CD14-positive monocyte (primary cell): ENCODE data around the gene TMCC3. TPM values are rescaled to one million over a fixed set of nuclear protein-coding genes. Genes with fewer than 3 reads are reported as not detected.

ENCODE experiments used
- DNase-seq, 3 donors: peaks; one replicate each; pipeline ENCODE4 v3.0.0-alpha.2; 2011 to 2022
- H2AFZ ChIP-seq: 2 replicates; pipeline ENCODE4 v1.6.0; 2012; ENCODE audit warnings: mild to moderate bottlenecking, low read depth, low read length, inconsistent platforms; ENCODE audit not compliant: insufficient read depth, poor library complexity, severe bottlenecking
- H3K27ac ChIP-seq, 2 donors: 1 replicate in 1 of 2; 2 replicates in 1 of 2; pipeline ENCODE4 v1.5.1; 2012 to 2013; ENCODE audit warnings: low read length in 2 of 2, control low read depth in 1 of 2, inconsistent platforms in 1 of 2, low read depth in 1 of 2, mild to moderate bottlenecking in 1 of 2
- H3K27me3 ChIP-seq, 2 donors: one replicate each; pipeline versions ENCODE4 v1.6.0 to v1.6.1; 2011 to 2013; ENCODE audit warnings: low read length in 2 of 2; ENCODE audit not compliant: control insufficient read depth in 2 of 2, insufficient read depth in 2 of 2
- H3K36me3 ChIP-seq, 2 donors: replicated peaks in 1 of 2; 1 replicate in 1 of 2; 2 replicates in 1 of 2; pipeline versions ENCODE4 v1.5.1 to v1.6.1; 2012 to 2013; ENCODE audit warnings: low read length in 2 of 2, control low read depth in 1 of 2, inconsistent platforms in 1 of 2, mild to moderate bottlenecking in 1 of 2; ENCODE audit not compliant: insufficient read depth in 2 of 2, control insufficient read depth in 1 of 2
- H3K4me1 ChIP-seq, 2 donors: 1 replicate in 1 of 2; 2 replicates in 1 of 2; pipeline versions ENCODE4 v1.5.1 to v1.6.1; 2012 to 2013; ENCODE audit warnings: low read length in 2 of 2, control low read depth in 1 of 2, inconsistent platforms in 1 of 2, mild to moderate bottlenecking in 1 of 2, moderate library complexity in 1 of 2; ENCODE audit not compliant: insufficient read depth in 2 of 2, control insufficient read depth in 1 of 2
- H3K4me2 ChIP-seq: replicated peaks from 2 replicates; pipeline ENCODE3; 2012; ENCODE audit warnings: low read length, moderate library complexity, mild to moderate bottlenecking; ENCODE audit not compliant: poor library complexity, severe bottlenecking; ENCODE audit errors: extremely low read depth
- H3K4me3 ChIP-seq, 3 experiments: fragments of 200-600 bp in 1 of 3; sonication (generic) in 1 of 3; replicated peaks in 1 of 3; 1 replicate in 2 of 3; 2 replicates in 1 of 3; pipeline ENCODE4 v1.5.1; 2011 to 2013; ENCODE audit warnings: low read length in 3 of 3, mild to moderate bottlenecking in 3 of 3, control low read depth in 2 of 3, low read depth in 2 of 3, inconsistent platforms in 1 of 3, moderate library complexity in 1 of 3
- H3K79me2 ChIP-seq: 2 replicates; pipeline ENCODE4 v1.6.0; 2012; ENCODE audit warnings: mild to moderate bottlenecking, control low read depth, inconsistent platforms, low read length, moderate library complexity; ENCODE audit not compliant: insufficient read depth
- H3K9ac ChIP-seq: 2 replicates; pipeline ENCODE4 v1.6.0; 2017; ENCODE audit warnings: low read length, mild to moderate bottlenecking; ENCODE audit not compliant: insufficient read depth, poor library complexity, severe bottlenecking
- H3K9me3 ChIP-seq, 2 donors: replicated peaks in 1 of 2; 1 replicate in 1 of 2; 2 replicates in 1 of 2; pipeline versions ENCODE4 v1.5.1 to v1.6.1; 2012 to 2013; ENCODE audit warnings: low read length in 2 of 2, control low read depth in 1 of 2; ENCODE audit not compliant: control insufficient read depth in 1 of 2, insufficient read depth in 1 of 2
- H4K20me1 ChIP-seq: 2 replicates; pipeline ENCODE4 v1.6.0; 2012; ENCODE audit warnings: mild to moderate bottlenecking, low read length, control low read depth, moderate library complexity; ENCODE audit not compliant: insufficient read depth
- H3K27ac Mint-ChIP-seq, 7 donors: one replicate each; pipeline ENCODE4 v1.8.0; 2020; ENCODE audit warnings: mild to moderate bottlenecking in 7 of 7, mixed read lengths in 7 of 7, moderate library complexity in 6 of 7, inconsistent platforms in 2 of 7
- H3K27me3 Mint-ChIP-seq, 3 donors: one replicate each; pipeline ENCODE4 v1.8.0; 2021 to 2022; ENCODE audit warnings: low read depth in 3 of 3, mild to moderate bottlenecking in 3 of 3, mixed read lengths in 3 of 3, moderate library complexity in 3 of 3, inconsistent platforms in 1 of 3
- H3K36me3 Mint-ChIP-seq, 2 donors: one replicate each; pipeline ENCODE4 v1.8.0; 2020; ENCODE audit warnings: mixed read lengths in 2 of 2, inconsistent platforms in 1 of 2, mild to moderate bottlenecking in 1 of 2
- H3K4me1 Mint-ChIP-seq: one replicate; pipeline ENCODE4 v1.8.0; 2020; ENCODE audit warnings: mild to moderate bottlenecking, mixed read lengths
- H3K4me3 Mint-ChIP-seq, 2 donors: one replicate each; pipeline ENCODE4 v1.8.0; 2020; ENCODE audit warnings: mild to moderate bottlenecking in 2 of 2, mixed read lengths in 2 of 2, moderate library complexity in 1 of 2
- H3K9me3 Mint-ChIP-seq, 7 donors: one replicate each; pipeline ENCODE4 v1.8.0; 2020 to 2022; ENCODE audit warnings: mixed read lengths in 7 of 7, mild to moderate bottlenecking in 6 of 7, moderate library complexity in 6 of 7, inconsistent platforms in 2 of 7
- WGBS: methylation state at CpG from one replicate; pipeline ENCODE4 v1.1.5; 2013; ENCODE audit warnings: missing lambda C conversion rate; ENCODE audit not compliant: insufficient coverage; 5-methylcytosine and 5-hydroxymethylcytosine counted together
- intact Hi-C, 2 donors: fragments of 100-400 bp; cut with micrococcal nuclease; formaldehyde crosslinking; loops; one replicate each; pipeline versions ENCODE4 v1.15.0 to v1.15.1; 2023
- polyA plus RNA-seq, 3 donors: library from polyadenylated mRNA; depleted of rRNA in 1 of 3; unstranded in 2 of 3; stranded (reverse) in 1 of 3; fragments of 300-500 nt in 2 of 3; fragments of >200 nt in 1 of 3; fragmentation: Illumina TruSeq in 2 of 3; gene quantifications; 1 replicate in 2 of 3; 2 replicates in 1 of 3; pipeline ENCODE4 v1.2.3, GENCODE V29; 2012 to 2021
- TF ChIP-seq, protein P1 (sequence below): fragments of 200-600 bp; IDR thresholded peaks from one replicate; pipeline ENCODE4 v1.8.0; 2022; ENCODE audit warnings: antibody characterized with exemption, mild to moderate bottlenecking

The TMCC3 gene
- polyA plus RNA-seq, 3 donors: 3.4 to 14.7 (median 7.1) TPM

DNA sequence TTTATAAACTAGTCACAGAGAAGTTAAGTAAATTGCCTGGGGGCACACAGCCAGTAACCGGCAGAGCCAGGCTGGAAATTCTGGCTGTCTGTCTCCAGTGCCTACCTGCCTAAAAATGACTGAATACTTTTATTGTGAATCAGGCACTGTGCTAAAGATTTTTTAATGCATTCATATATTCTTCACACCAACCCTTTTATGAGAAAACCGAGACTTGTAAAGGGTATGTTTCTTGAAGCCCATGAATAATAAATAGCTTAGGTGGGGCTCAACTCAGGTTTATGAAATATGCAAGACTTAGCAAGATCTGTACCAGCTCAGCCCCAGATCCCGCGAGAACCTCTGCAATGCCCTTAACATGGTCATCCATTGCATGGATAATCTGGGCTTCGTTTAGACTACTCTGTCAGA is 60.8 kb downstream of the TMCC3 start:
- intact Hi-C loops: no loop called here
- H3K27me3 Mint-ChIP-seq: peaks cover 2 to 5% (median 3%) of the 10 kb centered on the region in 3 donors
- H3K9me3 ChIP-seq: no peaks in the 10 kb centered on the region
- H3K36me3 ChIP-seq: no peaks in the 10 kb centered on the region
- no peaks in the 10 kb centered on the region for H3K36me3 Mint-ChIP-seq
- H3K27ac Mint-ChIP-seq: no peak overlapping the region
- H3K4me3 ChIP-seq: no peak overlapping the region
- H3K27ac ChIP-seq: no peak overlapping the region
- no peak overlapping the region for H2AFZ ChIP-seq
- H3K27me3 ChIP-seq: no peaks in the 10 kb centered on the region
- H3K9ac ChIP-seq: no peak overlapping the region
- H4K20me1 ChIP-seq: peaks cover 9% of the 10 kb centered on the region
- no peaks in the 10 kb centered on the region for H3K4me1 Mint-ChIP-seq
- WGBS: 97% methylated on average over 3 of the region's 5 CpGs
- no peak overlapping the region for H3K4me2 ChIP-seq
- TF ChIP-seq, protein P1, sequence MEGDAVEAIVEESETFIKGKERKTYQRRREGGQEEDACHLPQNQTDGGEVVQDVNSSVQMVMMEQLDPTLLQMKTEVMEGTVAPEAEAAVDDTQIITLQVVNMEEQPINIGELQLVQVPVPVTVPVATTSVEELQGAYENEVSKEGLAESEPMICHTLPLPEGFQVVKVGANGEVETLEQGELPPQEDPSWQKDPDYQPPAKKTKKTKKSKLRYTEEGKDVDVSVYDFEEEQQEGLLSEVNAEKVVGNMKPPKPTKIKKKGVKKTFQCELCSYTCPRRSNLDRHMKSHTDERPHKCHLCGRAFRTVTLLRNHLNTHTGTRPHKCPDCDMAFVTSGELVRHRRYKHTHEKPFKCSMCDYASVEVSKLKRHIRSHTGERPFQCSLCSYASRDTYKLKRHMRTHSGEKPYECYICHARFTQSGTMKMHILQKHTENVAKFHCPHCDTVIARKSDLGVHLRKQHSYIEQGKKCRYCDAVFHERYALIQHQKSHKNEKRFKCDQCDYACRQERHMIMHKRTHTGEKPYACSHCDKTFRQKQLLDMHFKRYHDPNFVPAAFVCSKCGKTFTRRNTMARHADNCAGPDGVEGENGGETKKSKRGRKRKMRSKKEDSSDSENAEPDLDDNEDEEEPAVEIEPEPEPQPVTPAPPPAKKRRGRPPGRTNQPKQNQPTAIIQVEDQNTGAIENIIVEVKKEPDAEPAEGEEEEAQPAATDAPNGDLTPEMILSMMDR: no peak
- H3K79me2 ChIP-seq: no peaks in the 10 kb centered on the region
- H3K9me3 Mint-ChIP-seq: peaks cover 0 to 7% (median 0%) of the 10 kb centered on the region in 7 donors
- H3K4me1 ChIP-seq: no peaks in the 10 kb centered on the region
- no peak for DNase-seq
- no peak overlapping the region for H3K4me3 Mint-ChIP-seq

DNA sequence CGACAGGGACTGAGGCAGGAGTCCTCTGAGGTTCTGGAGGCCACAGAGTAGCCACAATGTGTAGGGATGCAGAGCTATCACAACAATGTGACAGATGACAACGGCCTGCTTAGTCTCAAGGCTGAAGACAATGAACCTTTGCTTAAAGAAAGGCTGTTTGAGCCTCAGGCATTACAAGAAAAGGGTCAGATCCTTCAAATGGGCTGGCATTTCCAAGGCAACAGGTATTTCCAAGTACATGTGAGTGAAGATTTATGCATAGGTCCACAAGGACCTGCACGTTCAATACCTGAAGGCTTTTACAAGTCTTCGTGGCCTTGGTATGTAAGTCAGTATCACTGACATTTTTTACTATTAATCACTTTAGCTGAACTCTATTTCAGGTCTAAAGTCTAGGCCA is 62.0 kb downstream of the TMCC3 start:
- H3K4me2 ChIP-seq: no peak overlapping the region
- no peaks in the 10 kb centered on the region for H3K36me3 Mint-ChIP-seq
- no peak overlapping the region for H3K4me3 Mint-ChIP-seq
- peaks cover 0 to 7% (median 0%) of the 10 kb centered on the region in 7 donors for H3K9me3 Mint-ChIP-seq
- no peak overlapping the region for H3K9ac ChIP-seq
- H3K27me3 ChIP-seq: no peaks in the 10 kb centered on the region
- 94% methylated on average over 3 of the region's 4 CpGs for WGBS
- no peak overlapping the region for H3K4me3 ChIP-seq
- H2AFZ ChIP-seq: no peak overlapping the region
- H3K27me3 Mint-ChIP-seq: peaks cover 2 to 5% (median 3%) of the 10 kb centered on the region in 3 donors
- H3K36me3 ChIP-seq: no peaks in the 10 kb centered on the region
- H3K79me2 ChIP-seq: no peaks in the 10 kb centered on the region
- H3K4me1 Mint-ChIP-seq: no peaks in the 10 kb centered on the region
- no peak overlapping the region for H3K27ac Mint-ChIP-seq
- H3K4me1 ChIP-seq: no peaks in the 10 kb centered on the region
- DNase-seq: no peak
- H4K20me1 ChIP-seq: peaks cover 11% of the 10 kb centered on the region
- intact Hi-C loops: no loop called here
- no peak overlapping the region for H3K27ac ChIP-seq
- TF ChIP-seq, protein P1: no peak
- H3K9me3 ChIP-seq: no peaks in the 10 kb centered on the region
